Mesothelial cell of epicardium (in vitro differentiated cells): ENCODE data around the gene ARHGAP29. TPM values are rescaled to one million over a fixed set of nuclear protein-coding genes. Genes with fewer than 3 reads are reported as not detected.

ENCODE experiments used
- DNase-seq, 2 experiments: peaks; one replicate each; pipeline ENCODE4 v3.0.0; 2021; ENCODE audit warnings: low spot score in 2 of 2; ENCODE audit not compliant: unreplicated experiment in 2 of 2
- H3K27ac Mint-ChIP-seq: 2 replicates; pipeline ENCODE4 v1.8.0; 2021; ENCODE audit warnings: mixed read lengths
- H3K27me3 Mint-ChIP-seq: 2 replicates; pipeline ENCODE4 v1.8.0; 2021; ENCODE audit warnings: low read depth, mixed read lengths
- H3K36me3 Mint-ChIP-seq: 2 replicates; pipeline ENCODE4 v1.8.0; 2021; ENCODE audit warnings: mixed read lengths
- H3K4me1 Mint-ChIP-seq: 2 replicates; pipeline ENCODE4 v1.8.0; 2021; ENCODE audit warnings: mixed read lengths
- H3K4me3 Mint-ChIP-seq: 2 replicates; pipeline ENCODE4 v1.8.0; 2021; ENCODE audit warnings: mild to moderate bottlenecking, moderate library complexity, mixed read lengths
- H3K9me3 Mint-ChIP-seq: 2 replicates; pipeline ENCODE4 v1.8.0; 2021; ENCODE audit warnings: mixed read lengths
- CTCF ChIP-seq: fragments of 200-600 bp; sonication (generic); IDR thresholded peaks from one replicate; pipeline ENCODE4 v1.5.0; 2021; ENCODE audit warnings: antibody characterized with exemption; ENCODE audit not compliant: unreplicated experiment
- total RNA-seq: library from RNA; stranded (reverse); gene quantifications from 3 replicates; pipeline ENCODE4 v1.2.1, GENCODE V29; 2021

The ARHGAP29 gene
- total RNA-seq, 1 donor from 2014 or later = 115 TPM

GRCh38 chr1:94276988-94277434, 39.6 kb upstream of the ARHGAP29 start:
- Mint-ChIP-seq H3K4me3 (no peak overlapping the region), H3K27ac (peak overlapping the region; percentile 18), H3K4me1 (peaks cover 38% of the 10 kb centered on the region), H3K9me3 (peaks cover 8% of the 10 kb centered on the region), H3K27me3 (no peaks in the 10 kb centered on the region), H3K36me3 (no peaks in the 10 kb centered on the region)
- no peak for DNase-seq
- TF ChIP-seq CTCF = no peak

- no peak for DNase-seq
- TF ChIP-seq CTCF = no peak
- Mint-ChIP-seq H3K27ac (no peak overlapping the region), H3K36me3 (no peaks in the 10 kb centered on the region), H3K27me3 (no peaks in the 10 kb centered on the region), H3K4me3 (no peak overlapping the region), H3K4me1 (peaks cover 21% of the 10 kb centered on the region), H3K9me3 (peaks cover 8% of the 10 kb centered on the region)
Observed at GRCh38 chr1:94275083-94275482, 37.7 kb upstream of the ARHGAP29 start.

GRCh38 chr1:94274561-94274960, 37.2 kb upstream of the ARHGAP29 start:
- peaks cover 4% of the 10 kb centered on the region for H3K9me3 Mint-ChIP-seq
- H3K4me3 Mint-ChIP-seq = no peak overlapping the region
- no peak for TF ChIP-seq CTCF
- H3K27ac Mint-ChIP-seq = no peak overlapping the region
- peaks cover 21% of the 10 kb centered on the region for H3K4me1 Mint-ChIP-seq
- no peaks in the 10 kb centered on the region for H3K27me3 Mint-ChIP-seq
- no peak for DNase-seq
- H3K36me3 Mint-ChIP-seq = no peaks in the 10 kb centered on the region

- Mint-ChIP-seq H3K36me3 (no peaks in the 10 kb centered on the region), H3K27me3 (no peaks in the 10 kb centered on the region), H3K9me3 (no peaks in the 10 kb centered on the region), H3K27ac (peak overlapping the region; percentile 44), H3K4me1 (peaks cover 21% of the 10 kb centered on the region), H3K4me3 (no peak overlapping the region)
- no peak for TF ChIP-seq CTCF
- DNase-seq = no peak
Observed at GRCh38 chr1:94273111-94273510, 35.7 kb upstream of the ARHGAP29 start.

GRCh38 chr1:94272388-94272787, 35.0 kb upstream of the ARHGAP29 start:
- H3K4me3 Mint-ChIP-seq = no peak overlapping the region
- peak overlapping the region; percentile 60 for H3K27ac Mint-ChIP-seq

More at GRCh38 chr1:94272388-94272787, 35.0 kb upstream of the ARHGAP29 start:
- Mint-ChIP-seq H3K36me3 (no peaks in the 10 kb centered on the region), H3K9me3 (no peaks in the 10 kb centered on the region), H3K27me3 (no peaks in the 10 kb centered on the region), H3K4me1 (peaks cover 21% of the 10 kb centered on the region)
- TF ChIP-seq CTCF = no peak
- DNase-seq = no peak
